ENCODE measurements around the gene ITIH4.

Gene ITIH4

DNA sequence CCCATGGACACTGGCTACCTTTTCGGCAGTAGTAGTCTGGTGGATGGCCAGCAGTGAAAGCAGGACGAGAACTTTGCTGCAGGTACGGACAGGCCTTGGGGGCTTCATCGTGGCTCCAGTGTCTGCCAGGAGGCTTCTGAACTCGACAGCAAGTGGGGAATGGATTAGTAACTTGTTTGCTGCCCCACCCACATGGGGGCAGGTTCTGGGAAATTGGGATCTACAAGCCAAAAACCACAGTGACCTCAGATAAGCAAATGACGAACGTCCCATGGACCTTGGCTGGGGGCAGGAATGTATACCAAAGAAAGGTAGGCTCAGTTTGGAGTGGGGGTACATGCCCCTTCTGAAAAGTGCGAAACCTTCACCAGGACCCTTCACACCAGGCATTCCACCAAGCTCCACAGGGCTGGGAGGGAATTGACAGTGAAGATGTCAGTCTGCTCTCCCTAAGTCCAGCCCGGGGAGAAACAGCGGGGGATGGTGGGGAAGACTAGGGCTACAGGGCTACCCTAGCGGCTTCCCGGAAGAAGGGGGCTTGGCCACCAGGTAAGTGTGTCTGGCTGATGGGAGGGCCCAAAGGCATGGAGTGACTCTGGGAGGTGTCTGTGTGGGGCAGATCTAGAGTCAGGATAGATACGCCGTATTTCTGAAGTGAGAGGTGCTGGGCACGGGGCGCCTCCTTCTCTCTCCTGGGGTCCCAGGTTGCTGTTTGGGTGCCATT lies at the start of gene ITIH4:
Gene ITIH4, minus strand, starts transcription at position 138 of the 724 bp plus-strand sequence. Its CDS starts 30 bp downstream, at position 108.
- peaks cover 11% of the 10 kb centered on the region; the same call in 1 of the 2 replicates for H3K4me1 ChIP-seq (ENCODE audit: insufficient read depth, low read length)
- no peak within 1 kb of the TSS for H3K9ac ChIP-seq (ENCODE audit: low read depth, low read length)
- no peaks in the 10 kb centered on the region for H3K9me3 ChIP-seq (ENCODE audit: control insufficient read depth, insufficient read depth, low read length)
- no peaks in the 10 kb centered on the region for H3K36me3 ChIP-seq (ENCODE audit: insufficient read depth, low read length)

DNA sequence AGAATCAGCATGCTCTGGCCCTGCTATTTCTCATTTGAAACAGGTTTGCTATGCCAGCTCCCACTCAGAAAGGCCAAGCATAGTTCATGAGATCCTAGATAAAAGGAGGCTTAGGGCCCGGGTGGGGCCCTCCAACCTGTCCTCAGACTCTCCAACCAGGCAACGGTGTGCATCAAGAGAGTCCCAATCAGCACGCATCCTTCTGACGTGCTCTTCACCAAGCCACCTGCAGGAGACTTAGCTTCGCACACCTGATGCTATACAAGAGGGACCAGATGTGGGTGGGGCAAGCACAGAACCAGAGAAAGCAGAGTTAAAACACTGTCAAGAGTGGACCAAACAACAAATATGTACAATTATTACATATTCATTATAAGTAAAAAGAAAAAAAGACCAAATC lies 49.6 kb upstream of the ITIH4 start:
- Histone ChIP-seq H3K36me3 (ENCODE audit: insufficient read depth, low read length) (no peaks in the 10 kb centered on the region), H3K4me1 (ENCODE audit: insufficient read depth, low read length) (peaks cover 8% of the 10 kb centered on the region; the same call in 1 of the 2 replicates), H3K9ac (ENCODE audit: low read depth, low read length) (no peak overlapping the region), H3K9me3 (ENCODE audit: control insufficient read depth, insufficient read depth, low read length) (no peaks in the 10 kb centered on the region; the same call in 1 of the 2 replicates)

- H3K9me3 ChIP-seq (ENCODE audit: control insufficient read depth, insufficient read depth, low read length) = no peaks in the 10 kb centered on the region
- peaks cover 8% of the 10 kb centered on the region; the same call in 1 of the 2 replicates for H3K4me1 ChIP-seq (ENCODE audit: insufficient read depth, low read length)
- H3K9ac ChIP-seq (ENCODE audit: low read depth, low read length) = no peak overlapping the region
- no peaks in the 10 kb centered on the region for H3K36me3 ChIP-seq (ENCODE audit: insufficient read depth, low read length)
These were observed 49.1 kb upstream of the ITIH4 start for GRCh38 chr3:52879581-52879980.

DNA sequence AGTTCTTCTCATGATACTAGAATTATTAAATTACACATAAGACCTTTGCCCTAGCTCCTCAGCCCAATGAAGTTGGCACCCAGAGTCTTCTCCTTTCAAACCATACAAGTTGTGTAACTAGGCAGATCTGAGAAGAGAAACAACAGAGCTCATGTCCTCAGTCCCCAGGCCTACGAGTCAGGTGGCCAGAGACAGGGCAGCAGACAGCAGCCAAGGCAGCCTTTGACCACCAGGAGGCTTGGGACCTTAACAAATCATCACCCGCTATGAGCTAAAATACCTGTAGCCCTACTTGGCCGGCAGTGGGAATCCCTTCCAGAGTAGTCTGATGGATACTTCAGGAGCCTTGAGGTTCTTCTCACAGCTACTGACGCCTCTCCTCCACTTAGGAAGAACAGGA lies 48.6 kb upstream of the ITIH4 start:
- no peaks in the 10 kb centered on the region for H3K36me3 ChIP-seq (ENCODE audit: insufficient read depth, low read length)

DNA sequence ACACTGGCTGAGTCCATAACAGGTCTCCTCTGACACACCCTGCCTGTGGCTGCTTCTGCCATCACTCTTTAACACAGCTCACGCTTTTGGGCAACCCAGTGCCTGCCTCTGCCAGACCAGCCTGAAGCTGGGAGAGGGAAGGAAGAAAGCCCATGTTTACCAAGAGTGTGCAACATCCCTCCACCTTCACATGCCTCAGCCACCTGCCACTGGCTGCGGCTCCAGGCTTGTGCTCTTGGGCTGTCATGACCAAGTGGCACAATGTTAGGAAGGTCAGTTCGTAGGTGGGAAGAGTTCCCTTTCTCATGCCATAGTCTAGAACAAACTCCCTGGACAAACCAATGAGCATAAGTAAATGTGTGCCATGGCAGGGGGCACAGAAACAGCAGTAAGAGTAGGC lies 46.6 kb upstream of the ITIH4 start:
- no peaks in the 10 kb centered on the region for H3K36me3 ChIP-seq (ENCODE audit: insufficient read depth, low read length)
- no peak overlapping the region for H3K9ac ChIP-seq (ENCODE audit: low read depth, low read length)
- no peaks in the 10 kb centered on the region for H3K9me3 ChIP-seq (ENCODE audit: control insufficient read depth, insufficient read depth, low read length)
- H3K4me1 ChIP-seq (ENCODE audit: insufficient read depth, low read length) = peaks cover 16% of the 10 kb centered on the region; the same call in 1 of the 2 replicates

More for the DNA sequence above, 48.6 kb upstream of the ITIH4 start:
- Histone ChIP-seq H3K9me3 (ENCODE audit: control insufficient read depth, insufficient read depth, low read length) (no peaks in the 10 kb centered on the region), H3K9ac (ENCODE audit: low read depth, low read length) (no peak overlapping the region), H3K4me1 (ENCODE audit: insufficient read depth, low read length) (peaks cover 11% of the 10 kb centered on the region; the same call in 1 of the 2 replicates)

- H3K4me1 ChIP-seq (ENCODE audit: insufficient read depth, low read length) = peaks cover 16% of the 10 kb centered on the region; the same call in 1 of the 2 replicates
- H3K9ac ChIP-seq (ENCODE audit: low read depth, low read length) = no peak overlapping the region
- H3K36me3 ChIP-seq (ENCODE audit: insufficient read depth, low read length) = no peaks in the 10 kb centered on the region
- no peaks in the 10 kb centered on the region for H3K9me3 ChIP-seq (ENCODE audit: control insufficient read depth, insufficient read depth, low read length)
These were observed 44.6 kb upstream of the ITIH4 start for GRCh38 chr3:52874864-52875587.

DNA sequence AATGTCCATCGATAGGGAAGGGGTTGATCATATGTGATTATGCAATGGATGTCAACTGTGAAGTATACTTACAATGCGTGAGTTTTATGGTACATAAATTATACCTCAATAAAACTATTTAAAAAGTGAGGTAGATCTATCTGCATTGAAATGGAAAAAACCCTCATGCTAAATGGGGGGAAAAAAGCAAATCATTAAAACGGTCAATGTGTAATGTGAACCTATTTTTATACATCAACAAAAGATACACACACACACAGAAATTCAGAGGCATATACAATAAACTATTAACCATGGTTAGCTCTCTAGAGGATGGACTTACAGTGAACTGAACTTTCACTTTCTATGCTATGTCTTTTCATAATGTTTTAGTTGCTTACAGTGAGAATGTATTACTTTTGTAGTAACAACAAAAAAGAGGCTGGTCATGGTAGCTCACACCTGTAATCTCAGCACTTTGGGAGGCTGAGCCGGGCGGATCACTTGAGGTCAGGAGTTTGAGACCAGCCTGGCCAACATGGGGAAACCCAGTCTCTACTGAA lies 43.8 kb upstream of the ITIH4 start:
- Histone ChIP-seq H3K9ac (ENCODE audit: low read depth, low read length) (no peak overlapping the region), H3K4me1 (ENCODE audit: insufficient read depth, low read length) (peaks cover 16% of the 10 kb centered on the region; the same call in 1 of the 2 replicates), H3K9me3 (ENCODE audit: control insufficient read depth, insufficient read depth, low read length) (no peaks in the 10 kb centered on the region), H3K36me3 (ENCODE audit: insufficient read depth, low read length) (no peaks in the 10 kb centered on the region)

- no peak overlapping the region for H3K9ac ChIP-seq (ENCODE audit: low read depth, low read length)
- no peaks in the 10 kb centered on the region for H3K9me3 ChIP-seq (ENCODE audit: control insufficient read depth, insufficient read depth, low read length)
- H3K4me1 ChIP-seq (ENCODE audit: insufficient read depth, low read length) = peaks cover 16% of the 10 kb centered on the region; the same call in 1 of the 2 replicates
- no peaks in the 10 kb centered on the region for H3K36me3 ChIP-seq (ENCODE audit: insufficient read depth, low read length)
These were observed 43.1 kb upstream of the ITIH4 start for GRCh38 chr3:52873433-52874159.

DNA sequence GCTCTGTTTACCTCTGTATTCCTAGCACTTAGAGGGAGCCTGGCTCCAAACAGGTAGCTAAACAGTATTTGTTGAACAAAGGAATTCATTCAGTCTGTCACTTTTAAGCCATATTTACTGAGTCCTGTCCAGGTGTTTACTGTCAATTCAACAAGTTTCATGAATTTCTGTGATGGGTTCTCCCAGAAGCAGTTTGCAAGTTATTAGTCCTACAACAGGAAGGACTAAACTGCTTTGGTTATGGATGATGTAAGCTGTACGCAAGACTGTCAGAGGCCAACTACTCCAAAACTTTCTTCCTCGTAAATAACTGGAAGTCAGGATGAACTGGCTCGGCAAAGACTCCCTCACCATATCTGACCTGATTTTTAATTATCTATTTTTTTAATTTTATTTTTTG lies 41.8 kb upstream of the ITIH4 start:
- peaks cover 16% of the 10 kb centered on the region; the same call in 1 of the 2 replicates for H3K4me1 ChIP-seq (ENCODE audit: insufficient read depth, low read length)
- no peaks in the 10 kb centered on the region for H3K36me3 ChIP-seq (ENCODE audit: insufficient read depth, low read length)

GRCh38 chr3:52871761-52872160 lies 41.3 kb upstream of the ITIH4 start:
- H3K9ac ChIP-seq (ENCODE audit: low read depth, low read length) = no peak overlapping the region

More for the DNA sequence above, 41.8 kb upstream of the ITIH4 start:
- H3K9ac ChIP-seq (ENCODE audit: low read depth, low read length) = no peak overlapping the region
- no peaks in the 10 kb centered on the region for H3K9me3 ChIP-seq (ENCODE audit: control insufficient read depth, insufficient read depth, low read length)

DNA sequence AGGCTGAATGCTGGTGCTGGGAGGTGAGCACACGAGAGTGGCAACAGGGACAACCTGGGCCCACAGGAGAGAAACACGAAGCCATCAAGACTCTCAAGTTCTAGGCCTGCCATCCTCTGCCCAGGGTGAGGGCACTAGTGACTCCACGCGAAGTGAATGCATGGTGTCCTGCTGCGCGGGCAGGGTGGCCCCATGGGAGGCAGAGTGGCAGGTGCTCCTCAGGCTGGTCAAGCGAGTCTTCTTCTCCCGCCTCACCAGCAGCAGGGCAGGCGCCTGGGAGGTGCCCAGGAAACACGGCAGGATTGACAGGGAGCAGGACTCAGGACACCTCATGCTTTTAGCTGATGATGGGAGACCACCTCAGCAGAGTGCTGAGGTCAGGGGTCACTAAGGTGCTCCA lies 40.0 kb upstream of the ITIH4 start:
- Histone ChIP-seq H3K36me3 (ENCODE audit: insufficient read depth, low read length) (no peaks in the 10 kb centered on the region), H3K9me3 (ENCODE audit: control insufficient read depth, insufficient read depth, low read length) (no peaks in the 10 kb centered on the region), H3K4me1 (ENCODE audit: insufficient read depth, low read length) (peaks cover 9% of the 10 kb centered on the region; the same call in 1 of the 2 replicates), H3K9ac (ENCODE audit: low read depth, low read length) (no peak overlapping the region)

More at GRCh38 chr3:52871761-52872160, 41.3 kb upstream of the ITIH4 start:
- Histone ChIP-seq H3K36me3 (ENCODE audit: insufficient read depth, low read length) (no peaks in the 10 kb centered on the region), H3K9me3 (ENCODE audit: control insufficient read depth, insufficient read depth, low read length) (no peaks in the 10 kb centered on the region), H3K4me1 (ENCODE audit: insufficient read depth, low read length) (peaks cover 16% of the 10 kb centered on the region; the same call in 1 of the 2 replicates)

DNA sequence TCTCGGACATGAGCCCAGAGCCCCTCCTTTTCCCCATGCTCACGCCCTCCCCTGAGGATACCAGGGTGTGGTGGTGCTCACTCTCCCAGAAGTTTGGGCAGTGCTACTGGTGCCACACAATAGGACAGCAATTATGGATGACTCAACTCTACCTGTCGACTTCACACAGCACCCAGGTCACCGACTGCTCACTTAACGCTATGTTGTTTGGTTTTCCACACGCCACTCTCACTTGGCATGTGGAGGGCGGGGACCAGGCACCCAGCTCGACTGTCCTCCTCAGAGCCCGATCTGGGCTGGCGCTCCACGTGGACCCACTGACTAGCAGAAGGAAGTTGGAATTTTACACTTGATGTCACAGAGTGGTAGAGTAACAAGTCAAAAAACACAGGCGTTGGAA lies 36.0 kb upstream of the ITIH4 start:
- Histone ChIP-seq H3K9me3 (ENCODE audit: control insufficient read depth, insufficient read depth, low read length) (no peaks in the 10 kb centered on the region), H3K36me3 (ENCODE audit: insufficient read depth, low read length) (no peaks in the 10 kb centered on the region), H3K9ac (ENCODE audit: low read depth, low read length) (no peak overlapping the region), H3K4me1 (ENCODE audit: insufficient read depth, low read length) (no peaks in the 10 kb centered on the region)

DNA sequence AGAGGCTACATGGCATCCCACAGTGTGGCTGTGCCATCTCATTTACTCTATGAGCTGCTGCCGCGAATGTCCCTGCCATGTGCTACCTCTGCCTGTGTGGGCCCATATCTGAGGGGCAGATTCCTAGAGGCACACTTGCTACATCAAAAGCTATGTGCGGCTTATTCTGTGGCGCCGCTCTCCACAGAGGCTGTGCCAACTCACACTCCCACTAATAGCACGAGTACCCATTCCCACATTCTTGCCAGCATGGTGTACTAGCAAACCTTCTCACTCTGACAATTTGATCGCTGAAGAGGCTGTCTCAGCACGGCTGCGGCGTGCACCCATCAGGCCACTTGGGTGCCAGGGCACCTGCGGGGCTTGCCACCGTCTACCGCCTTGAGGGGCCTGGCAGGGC lies 35.5 kb upstream of the ITIH4 start:
- no peaks in the 10 kb centered on the region for H3K36me3 ChIP-seq (ENCODE audit: insufficient read depth, low read length)
- H3K4me1 ChIP-seq (ENCODE audit: insufficient read depth, low read length) = no peaks in the 10 kb centered on the region
- no peaks in the 10 kb centered on the region for H3K9me3 ChIP-seq (ENCODE audit: control insufficient read depth, insufficient read depth, low read length)
- H3K9ac ChIP-seq (ENCODE audit: low read depth, low read length) = no peak overlapping the region

DNA sequence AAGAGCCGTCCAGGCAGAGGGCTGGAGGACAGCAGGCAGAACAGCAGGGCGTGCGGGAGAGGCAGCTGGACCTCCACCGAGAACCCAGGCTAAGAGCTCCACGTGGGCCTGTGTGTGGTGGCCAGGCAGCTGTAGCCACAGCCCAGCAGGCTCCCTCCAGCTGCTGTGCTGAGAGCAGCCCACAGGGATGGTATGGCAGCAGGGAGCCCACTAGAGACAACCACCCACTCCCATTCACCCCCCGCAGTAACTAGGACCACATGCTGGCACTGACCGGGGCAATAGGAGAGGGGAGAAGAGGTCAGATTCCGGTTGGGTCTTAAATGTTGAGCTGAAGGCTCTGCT lies 29.9 kb upstream of the ITIH4 start:
- Histone ChIP-seq H3K9me3 (ENCODE audit: control insufficient read depth, insufficient read depth, low read length) (no peaks in the 10 kb centered on the region), H3K9ac (ENCODE audit: low read depth, low read length) (no peak overlapping the region), H3K4me1 (ENCODE audit: insufficient read depth, low read length) (no peaks in the 10 kb centered on the region), H3K36me3 (ENCODE audit: insufficient read depth, low read length) (no peaks in the 10 kb centered on the region)

Measured in ES-I3 (cell line).